HG02571 (cell line): ENCODE results near the gene PHACTR2.
"Not testable (repeated sequence)": the region's sequence is repeated elsewhere in the genome, so short reads cannot be mapped to it uniquely, and the experiment has no call there.

Source experiments
- ATAC-seq: cut with Tn5 transposase; IDR thresholded peaks from one replicate; pipeline ENCODE4 v1.9.1; 2021; ENCODE audit warnings: mild to moderate bottlenecking, moderate library complexity; ENCODE audit not compliant: unreplicated experiment

Gene PHACTR2

DNA sequence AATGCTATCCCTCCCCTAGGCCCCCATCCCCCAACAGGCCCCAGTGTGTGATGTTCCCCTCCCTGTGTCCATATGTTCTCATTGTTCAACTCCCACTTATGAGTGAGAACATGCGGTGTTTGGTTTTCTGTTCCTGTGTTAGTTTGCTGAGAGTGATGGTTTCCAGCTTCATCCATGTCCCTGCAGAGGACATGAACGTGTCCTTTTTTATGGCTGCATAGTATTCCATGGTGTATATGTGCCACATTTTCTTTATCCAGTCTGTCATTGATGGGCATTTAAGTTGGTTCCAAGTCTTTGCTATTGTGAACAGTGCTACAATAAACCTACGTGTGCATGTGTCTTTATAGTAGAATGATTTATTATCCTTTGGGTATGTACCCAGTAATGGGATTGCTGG lies 173.9 kb downstream of the PHACTR2 start:
- ATAC-seq: not testable (repeated sequence)

DNA sequence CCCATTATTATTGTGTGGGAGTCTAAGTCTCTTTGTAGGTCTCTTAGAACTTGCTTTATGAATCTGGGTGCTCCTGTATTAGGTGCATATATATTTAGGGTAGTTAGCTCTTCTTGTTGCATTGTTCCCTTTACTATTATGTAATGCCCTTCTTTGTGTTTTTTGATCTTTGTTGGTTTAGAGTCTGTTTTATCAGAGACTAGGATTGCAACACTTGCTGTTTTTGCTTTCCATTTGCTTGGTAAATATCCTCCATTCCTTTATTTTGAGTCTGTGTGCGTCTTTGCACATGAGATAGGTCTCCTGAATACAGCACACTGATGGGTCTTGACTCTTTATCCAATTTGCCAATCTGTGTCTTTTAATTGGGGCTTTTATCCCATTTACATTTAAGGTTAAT lies 177.3 kb downstream of the PHACTR2 start:
- ATAC-seq: not testable (repeated sequence)

DNA sequence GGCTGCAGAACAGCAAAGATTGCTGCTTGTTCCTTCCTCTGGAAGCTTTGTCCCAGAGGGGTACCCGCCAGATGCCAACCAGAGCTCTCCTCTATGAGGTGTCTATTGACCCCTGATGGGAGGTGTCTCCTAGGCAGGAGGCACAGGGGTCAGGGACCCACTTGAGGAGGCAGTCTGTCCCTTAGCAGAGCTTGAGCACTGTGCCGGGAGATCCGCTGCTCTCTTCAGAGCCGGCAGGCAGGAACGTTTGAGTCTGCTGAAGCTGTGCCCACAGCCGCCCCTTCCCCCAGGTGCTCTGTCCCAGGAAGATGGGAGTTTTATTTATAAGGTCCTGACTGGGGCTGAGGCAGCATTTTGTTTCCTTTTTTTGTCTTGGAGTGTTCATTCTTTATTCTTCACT lies 179.0 kb downstream of the PHACTR2 start:
- ATAC-seq: not testable (repeated sequence)

DNA sequence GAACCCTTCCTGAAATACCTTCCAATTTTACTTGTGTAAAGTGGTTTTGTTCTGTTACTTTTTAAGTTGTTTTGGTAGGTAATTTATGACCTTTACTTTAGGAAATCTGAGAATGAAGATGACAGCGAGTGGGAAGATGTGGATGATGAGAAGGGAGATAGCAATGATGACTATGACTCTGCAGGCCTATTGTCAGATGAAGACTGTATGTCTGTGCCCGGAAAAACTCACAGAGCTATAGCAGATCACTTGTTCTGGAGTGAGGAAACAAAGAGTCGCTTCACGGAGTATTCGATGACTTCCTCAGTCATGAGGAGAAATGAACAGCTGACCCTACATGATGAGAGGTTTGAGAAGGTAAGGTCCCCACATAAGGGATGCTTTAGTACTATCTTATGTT lies 179.9 kb downstream of the PHACTR2 start:
- ATAC-seq: no peak

DNA sequence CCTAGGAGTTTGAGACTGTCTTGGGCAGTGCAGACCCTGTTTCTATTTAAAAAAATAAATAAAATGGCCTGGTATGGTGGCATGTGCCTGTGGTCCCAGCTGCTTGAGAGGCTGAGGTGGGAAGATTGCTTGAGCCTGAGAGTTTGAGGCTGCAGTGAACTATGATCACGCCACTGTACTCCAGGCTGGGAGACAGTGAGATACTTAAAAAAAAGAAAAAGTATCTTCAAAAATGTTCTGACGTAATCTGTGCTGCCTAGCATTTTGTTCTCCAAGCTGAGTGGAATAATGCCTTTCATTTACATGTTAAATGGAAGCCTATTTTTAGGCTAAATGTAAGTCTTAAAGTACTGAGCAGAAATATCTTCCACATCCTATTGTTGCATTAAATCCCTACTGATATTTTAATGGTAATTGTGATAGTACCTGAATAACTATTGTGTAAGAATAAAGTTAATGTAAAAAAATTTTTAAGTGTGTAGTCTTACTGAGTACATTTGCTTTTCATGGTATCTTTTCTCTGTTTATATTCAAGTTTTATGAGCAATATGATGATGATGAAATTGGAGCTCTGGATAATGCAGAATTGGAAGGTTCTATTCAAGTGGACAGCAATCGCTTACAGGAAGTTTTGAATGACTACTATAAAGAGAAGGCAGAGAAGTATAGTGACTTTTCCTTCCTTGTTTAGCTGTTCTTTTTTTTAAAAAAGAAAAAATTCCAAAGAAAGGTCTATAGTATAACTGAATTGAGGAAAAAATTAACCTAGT lies 182.3 kb downstream of the PHACTR2 start:
- ATAC-seq: no peak

DNA sequence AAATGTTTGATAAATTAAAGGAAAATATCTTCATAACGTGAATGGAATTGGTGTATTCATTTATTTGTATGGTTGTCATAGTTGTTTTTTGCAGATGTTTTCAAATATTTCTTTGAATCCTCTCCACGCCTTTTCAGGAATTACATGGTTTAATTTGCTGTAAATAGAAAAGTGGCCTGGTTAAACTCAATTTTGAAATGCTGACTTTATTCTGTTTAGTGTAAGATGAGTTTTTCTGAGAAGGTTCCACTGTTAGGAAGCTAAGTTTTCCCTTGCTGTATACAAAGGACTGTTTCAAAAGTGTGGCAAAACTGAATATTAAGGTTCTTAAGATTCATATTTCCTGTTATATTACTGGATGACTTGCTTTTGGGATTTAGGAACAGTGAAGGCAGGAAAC lies 186.0 kb downstream of the PHACTR2 start:
- no peak for ATAC-seq

DNA sequence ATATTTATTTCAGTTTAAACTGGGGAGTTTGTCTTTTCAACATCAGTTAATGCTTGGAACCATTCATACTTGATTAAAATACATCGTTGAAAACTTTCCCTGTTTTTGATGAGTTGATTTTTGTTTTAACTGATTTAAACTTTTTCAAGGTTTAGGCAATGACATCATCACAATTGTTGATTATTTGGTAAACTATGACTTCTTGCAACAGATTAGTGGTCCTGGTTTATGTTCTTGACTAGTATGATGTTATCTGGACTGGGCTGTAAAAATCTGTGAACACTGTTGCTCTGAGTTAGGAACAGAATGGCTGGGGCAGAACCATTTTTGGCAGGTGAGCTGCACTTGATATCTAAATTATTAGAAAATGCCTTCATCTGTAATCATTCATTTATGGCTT lies 186.5 kb downstream of the PHACTR2 start, which contains the start of gene ZC2HC1B:
Gene ZC2HC1B, plus strand, starts transcription at position 241 of the 400 bp plus-strand sequence. Its CDS starts 66 bp downstream, at position 307.
- ATAC-seq: no peak

DNA sequence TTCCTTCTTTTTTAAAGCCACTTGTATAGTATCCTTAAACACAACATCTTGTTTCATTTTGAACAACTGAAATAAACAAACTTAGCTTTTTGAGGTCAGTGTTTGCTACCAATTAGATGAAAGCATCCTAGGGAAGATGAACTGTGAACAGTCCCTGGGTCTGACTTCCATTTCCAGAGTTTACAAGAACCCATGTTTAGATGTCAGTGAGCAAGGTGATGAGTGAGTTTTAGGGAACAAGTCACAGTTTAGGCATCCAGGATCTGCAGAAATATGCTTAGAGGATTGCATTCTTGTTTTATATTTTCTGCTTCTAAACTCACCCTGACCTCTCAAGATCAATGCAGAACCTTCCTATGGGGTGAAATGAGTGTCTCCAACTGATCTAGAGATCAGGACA lies 189.5 kb downstream of the PHACTR2 start:
- ATAC-seq: no peak

DNA sequence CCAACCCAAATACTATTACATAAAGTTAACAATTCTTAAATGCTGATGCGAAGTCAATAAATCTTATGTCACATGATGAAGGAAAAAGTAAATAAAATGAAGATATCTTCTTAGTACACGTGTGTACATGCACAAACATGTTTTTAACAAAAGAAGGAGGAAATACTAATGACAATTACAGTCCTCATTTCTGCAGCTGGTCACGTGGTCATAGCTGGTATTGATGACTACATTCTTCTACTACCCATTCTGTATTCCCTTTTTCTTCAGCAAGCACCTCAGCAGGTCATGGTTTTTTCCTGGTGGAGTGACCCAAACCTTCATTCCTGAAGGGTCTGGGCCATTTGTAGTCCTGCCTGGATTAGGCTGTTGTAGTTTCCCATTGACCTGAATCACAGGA lies 191.0 kb downstream of the PHACTR2 start:
- not testable (repeated sequence) for ATAC-seq

DNA sequence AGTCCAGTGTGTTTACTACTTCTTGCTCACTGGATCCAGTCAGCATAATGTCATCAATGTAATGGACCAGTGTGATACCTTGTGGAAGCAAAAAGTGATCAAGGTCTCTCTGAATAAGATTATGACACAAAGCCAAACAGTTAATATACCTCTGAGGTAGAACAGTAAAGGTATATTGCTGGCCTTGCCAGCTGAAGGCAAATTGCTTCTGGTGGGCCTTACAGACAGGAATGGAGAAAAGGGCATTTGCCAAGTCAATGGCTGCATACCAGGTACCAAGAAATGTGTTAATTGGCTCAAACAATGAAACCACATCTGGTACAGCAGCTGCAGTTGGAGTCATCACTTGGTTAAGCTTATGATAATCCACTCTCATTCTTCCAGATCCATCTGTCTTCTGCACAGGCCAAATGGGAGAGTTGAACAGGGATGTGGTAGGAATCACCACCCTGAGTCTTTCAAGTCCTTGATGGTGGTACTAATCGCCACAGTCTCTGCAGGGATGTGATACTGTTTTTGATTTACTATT lies 193.5 kb downstream of the PHACTR2 start:
- ATAC-seq: not testable (repeated sequence)

DNA sequence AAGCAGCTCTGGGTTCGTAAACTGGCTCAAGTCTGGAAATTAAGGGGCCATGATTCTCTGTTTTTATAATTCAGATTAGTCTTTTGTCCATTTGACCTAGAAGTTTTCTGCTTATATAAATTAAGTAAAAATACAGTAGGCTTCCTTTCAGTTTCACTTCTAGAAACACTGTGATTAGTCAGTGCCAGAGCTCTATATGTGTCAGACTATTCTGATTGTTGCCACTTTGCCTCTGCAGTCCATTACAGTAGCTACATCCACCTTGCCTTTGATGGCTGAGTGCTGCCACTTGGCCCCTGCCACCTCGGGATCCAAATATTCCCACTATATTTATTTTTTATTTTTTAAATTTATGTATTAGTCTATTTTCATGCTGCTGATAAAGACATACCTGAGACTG lies 194.4 kb downstream of the PHACTR2 start:
- ATAC-seq: peak; percentile 91

DNA sequence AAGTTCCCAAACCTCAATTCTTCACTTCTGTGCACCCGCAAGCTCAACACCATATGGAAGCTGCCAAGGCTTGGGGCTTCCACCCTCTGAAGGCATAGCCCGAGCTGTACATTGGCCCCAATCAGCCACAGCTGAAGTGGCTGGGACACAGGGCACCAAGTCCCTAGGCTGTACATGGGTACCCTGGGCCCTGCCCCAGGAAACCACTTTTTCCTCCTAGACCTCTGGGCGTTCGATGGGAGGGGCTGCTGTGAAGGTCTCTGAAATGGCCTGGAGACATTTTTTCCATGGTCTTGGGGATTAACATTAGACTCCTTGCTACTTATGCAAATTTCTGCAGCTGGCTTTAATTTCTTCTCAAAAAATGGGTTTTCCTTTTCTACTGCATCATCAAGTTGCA lies 195.8 kb downstream of the PHACTR2 start:
- not testable (repeated sequence) for ATAC-seq

DNA sequence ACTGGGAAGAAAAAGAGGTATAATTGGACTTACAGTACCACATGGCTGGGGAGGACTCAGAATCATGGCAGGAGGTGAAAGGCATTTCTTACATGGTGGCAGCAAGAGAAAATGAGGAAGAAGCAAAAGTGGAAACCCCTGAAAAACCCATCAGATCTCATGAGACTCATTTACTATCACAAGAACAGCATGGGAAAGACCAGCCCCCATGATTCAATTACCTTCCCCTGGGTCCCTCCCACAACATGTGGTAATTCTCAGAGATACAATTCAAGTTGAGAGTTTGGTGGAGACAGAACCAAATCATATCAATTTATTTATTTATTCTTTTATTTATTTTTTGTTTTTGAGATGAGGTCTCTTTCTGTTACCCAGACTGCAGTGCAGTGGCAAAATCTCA lies 196.7 kb downstream of the PHACTR2 start:
- not testable (repeated sequence) for ATAC-seq

DNA sequence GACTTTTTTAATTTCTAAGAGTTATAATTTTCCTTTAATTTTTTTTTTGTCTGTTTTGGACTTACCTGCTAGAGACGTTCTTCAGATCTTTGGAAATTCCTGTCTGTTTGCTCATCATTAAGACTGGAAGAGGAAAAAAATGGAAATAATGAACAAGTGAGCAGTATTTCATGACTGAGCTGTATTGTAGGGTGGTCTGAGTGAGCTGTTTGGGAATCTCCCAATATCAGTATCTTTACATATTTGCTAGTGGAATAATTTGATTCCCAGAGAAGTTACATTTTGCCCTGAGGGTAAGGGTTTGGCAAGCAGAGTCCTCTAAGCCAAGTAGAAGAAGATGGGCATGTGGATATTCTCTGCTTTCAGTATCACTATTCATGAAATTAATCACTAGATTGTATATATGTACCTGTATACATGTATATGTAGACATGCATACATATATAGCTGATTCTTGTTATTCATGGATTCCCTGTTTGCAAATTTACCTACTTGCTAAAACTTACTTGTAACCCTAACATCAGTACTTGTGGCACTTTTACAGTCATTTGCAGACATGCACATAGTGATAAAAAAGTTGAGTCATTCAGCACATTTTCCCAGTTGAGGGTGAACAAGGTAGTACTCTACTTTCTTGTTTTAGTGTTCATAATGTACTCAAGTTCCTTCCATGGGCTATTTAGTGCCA lies 200.0 kb downstream of the PHACTR2 start:
- ATAC-seq: no peak

DNA sequence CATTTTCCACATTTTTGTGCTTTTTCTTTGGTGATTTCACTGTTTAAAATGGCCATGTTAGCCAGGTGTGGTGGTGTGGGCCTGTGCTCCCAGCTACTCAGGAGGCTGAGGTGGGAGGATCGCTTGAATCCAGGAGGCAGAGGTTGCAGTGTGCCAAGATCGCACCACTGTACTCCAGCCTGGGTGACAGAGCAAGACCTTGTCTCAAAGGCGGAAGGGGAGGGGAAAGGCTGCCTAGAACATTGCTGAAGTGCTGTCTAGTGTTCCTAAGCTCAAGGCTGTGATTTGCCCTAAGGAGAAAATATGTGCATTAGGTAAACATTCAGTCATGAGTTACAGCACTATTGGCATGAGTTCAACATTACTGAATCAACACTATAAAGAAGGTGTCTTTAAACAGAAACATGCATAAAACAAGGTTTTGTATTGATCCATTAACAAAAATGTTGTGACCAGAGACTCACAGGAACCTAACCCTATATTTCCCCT lies 200.6 kb downstream of the PHACTR2 start:
- no peak for ATAC-seq

DNA sequence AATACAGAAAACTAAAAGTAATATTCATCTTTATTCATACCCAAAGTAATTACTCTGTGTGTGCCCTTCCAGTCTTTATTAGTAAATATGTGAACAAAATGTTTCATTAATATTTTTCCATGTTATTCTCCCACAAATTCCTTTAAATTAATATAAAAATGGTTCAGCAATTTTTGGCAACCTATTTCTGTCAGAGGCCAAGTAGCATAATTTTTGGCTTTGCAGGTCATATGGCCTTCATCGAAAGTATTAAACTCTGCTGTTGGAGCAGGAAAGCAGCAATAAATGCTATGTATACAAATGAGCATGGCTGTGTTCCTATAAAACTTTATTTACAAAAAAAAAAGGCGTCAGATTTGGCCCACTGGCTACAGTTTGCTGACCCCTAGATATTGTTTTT lies 202.6 kb downstream of the PHACTR2 start:
- ATAC-seq: no peak
